Activated gamma-delta T cell treated with Interleukin-2 at 50 U/mL for 16 hours (primary cell): ENCODE data around the gene RHOA.
"Not testable (repeated sequence)": the region's sequence is repeated elsewhere in the genome, so short reads cannot be mapped to it uniquely, and the experiment has no call there.

Source experiments
- DNase-seq: peaks from one replicate; pipeline ENCODE4 v3.0.0-alpha.2; 2020

The RHOA gene

GRCh38 chr3:49410846-49411534, 786 bp downstream of the RHOA start:
- no peak for DNase-seq

- no peak for DNase-seq
These were observed 1.5 kb downstream of the RHOA start for GRCh38 chr3:49410066-49410845.

GRCh38 chr3:49406571-49407565, 4.9 kb downstream of the RHOA start:
- DNase-seq = no peak

GRCh38 chr3:49405570-49405969, 6.2 kb downstream of the RHOA start:
- not testable (repeated sequence) for DNase-seq

- DNase-seq = no peak
These were observed 7.9 kb downstream of the RHOA start for GRCh38 chr3:49403891-49404290.

- no peak for DNase-seq
These were observed 10.0 kb downstream of the RHOA start for GRCh38 chr3:49401766-49402165.

- no peak for DNase-seq
These were observed 12.3 kb downstream of the RHOA start for GRCh38 chr3:49399461-49399860.

- DNase-seq = no peak
These were observed 14.3 kb downstream of the RHOA start for GRCh38 chr3:49397470-49397869.

GRCh38 chr3:49391310-49391709, 20.5 kb downstream of the RHOA start:
- not testable (repeated sequence) for DNase-seq

- no peak for DNase-seq
These were observed 22.5 kb downstream of the RHOA start for GRCh38 chr3:49389297-49389696.

- no peak for DNase-seq
These were observed 23.4 kb downstream of the RHOA start for GRCh38 chr3:49388289-49388820.

- no peak for DNase-seq
These were observed 24.1 kb downstream of the RHOA start for GRCh38 chr3:49387721-49388120.

GRCh38 chr3:49386056-49386756, 25.6 kb downstream of the RHOA start:
- no peak for DNase-seq

GRCh38 chr3:49385617-49386016, 26.2 kb downstream of the RHOA start:
- DNase-seq = no peak

- DNase-seq = no peak
These were observed 28.4 kb downstream of the RHOA start for GRCh38 chr3:49383387-49383786.

GRCh38 chr3:49378249-49378895, 33.4 kb downstream of the RHOA start:
- no peak for DNase-seq

GRCh38 chr3:49377483-49377882, 34.3 kb downstream of the RHOA start:
- peak; percentile 16 for DNase-seq

- DNase-seq = no peak
These were observed 39.8 kb downstream of the RHOA start for GRCh38 chr3:49371946-49372345.

GRCh38 chr3:49370585-49371290, 41.0 kb downstream of the RHOA start:
- DNase-seq = no peak

GRCh38 chr3:49362561-49362960, 49.2 kb downstream of the RHOA start:
- no peak for DNase-seq

- no peak for DNase-seq
These were observed 52.2 kb downstream of the RHOA start for GRCh38 chr3:49359623-49360022.
